Natural killer cell (primary cell): Measurements from ENCODE around the gene MACROD2. TPM values are rescaled to one million over a fixed set of nuclear protein-coding genes. Genes with fewer than 3 reads are reported as not detected.

Source experiments
- ATAC-seq, 3 donors: fragments of 150-1000 bp in 2 of 3; fragments of 200-7000 bp in 1 of 3; cut with Tn5 transposase; 1 replicate in 1 of 3; 2 replicates in 2 of 3; pipeline ENCODE4 v1.10.0; 2021; ENCODE audit warnings: mild to moderate bottlenecking in 2 of 3, moderate library complexity in 2 of 3
- DNase-seq, 2 donors: peaks; one replicate each; pipeline versions ENCODE4 v3.0.0 to v3.0.0-alpha.2; 2013 to 2021; ENCODE audit warnings: mixed read lengths in 1 of 2
- H3K27ac ChIP-seq: one replicate; pipeline ENCODE4 v1.5.1; 2013; ENCODE audit warnings: mild to moderate bottlenecking, low read length
- H3K27me3 ChIP-seq: one replicate; pipeline ENCODE4 v1.6.1; 2013; ENCODE audit warnings: low read length; ENCODE audit not compliant: control insufficient read depth, insufficient read depth
- H3K36me3 ChIP-seq: one replicate; pipeline ENCODE4 v1.6.1; 2013; ENCODE audit warnings: low read length; ENCODE audit not compliant: control insufficient read depth, insufficient read depth
- H3K4me1 ChIP-seq: one replicate; pipeline ENCODE4 v1.6.1; 2013; ENCODE audit warnings: low read length; ENCODE audit not compliant: control insufficient read depth, insufficient read depth
- H3K4me3 ChIP-seq: one replicate; pipeline ENCODE4 v1.5.1; 2013; ENCODE audit warnings: low read length
- H3K9me3 ChIP-seq: one replicate; pipeline ENCODE4 v1.6.1; 2013; ENCODE audit warnings: low read length; ENCODE audit not compliant: control insufficient read depth, insufficient read depth
- H3K27ac Mint-ChIP-seq, 2 donors: one replicate each; pipeline ENCODE4 v1.8.0; 2022; ENCODE audit warnings: mild to moderate bottlenecking in 2 of 2, mixed read lengths in 2 of 2, moderate library complexity in 1 of 2
- H3K27me3 Mint-ChIP-seq, 2 donors: one replicate each; pipeline ENCODE4 v1.8.0; 2022; ENCODE audit warnings: low read depth in 2 of 2, mixed read lengths in 2 of 2
- H3K36me3 Mint-ChIP-seq: one replicate; pipeline ENCODE4 v1.8.0; 2022; ENCODE audit warnings: mixed read lengths
- H3K4me1 Mint-ChIP-seq, 2 donors: one replicate each; pipeline ENCODE4 v1.8.0; 2022; ENCODE audit warnings: mixed read lengths in 2 of 2
- H3K4me3 Mint-ChIP-seq: one replicate; pipeline ENCODE4 v1.8.0; 2022; ENCODE audit warnings: mild to moderate bottlenecking, moderate library complexity, mixed read lengths
- H3K9me3 Mint-ChIP-seq, 2 donors: one replicate each; pipeline ENCODE4 v1.8.0; 2022; ENCODE audit warnings: mixed read lengths in 2 of 2
- CTCF ChIP-seq: fragments of 200-600 bp; IDR thresholded peaks from one replicate; pipeline ENCODE4 v1.8.0; 2022; ENCODE audit warnings: antibody characterized with exemption
- WGBS: methylation state at CpG from one replicate; pipeline ENCODE4 v1.1.7; 2013; ENCODE audit warnings: missing lambda C conversion rate; ENCODE audit not compliant: insufficient coverage; 5-methylcytosine and 5-hydroxymethylcytosine counted together
- intact Hi-C: fragments of 100-400 bp; cut with micrococcal nuclease; formaldehyde crosslinking; loops from one replicate; pipeline ENCODE4 v1.14.2; 2022
- total RNA-seq, 4 donors: library from RNA; stranded (reverse); fragments of 120-200 nt in 1 of 4; gene quantifications; one replicate each; pipeline versions ENCODE4 v1.2.3 to v1.2.4, GENCODE V29; 2013 to 2022

Gene MACROD2
- total RNA-seq, 3 donors from 2014 or later (not counting 1 experiment from before 2014, with no cell fraction given) = 0.19 to 0.88 TPM; not detected in 1

- intact Hi-C loops = no loop called here
- Histone ChIP-seq H3K4me3 (no peak overlapping the region), H3K27ac (no peak overlapping the region), H3K36me3 (no peaks in the 10 kb centered on the region), H3K4me1 (no peaks in the 10 kb centered on the region), H3K27me3 (no peaks in the 10 kb centered on the region), H3K9me3 (no peaks in the 10 kb centered on the region)
- H3K4me3 Mint-ChIP-seq = no peak overlapping the region
- WGBS = 76% methylated on average over 2 of the region's 2 CpGs
- TF ChIP-seq CTCF = no peak
- H3K27ac Mint-ChIP-seq = no peak overlapping the region
- peaks cover 15 to 17% of the 10 kb centered on the region in 2 donors for H3K9me3 Mint-ChIP-seq
- H3K4me1 Mint-ChIP-seq = no peaks in the 10 kb centered on the region
- no peaks in the 10 kb centered on the region for H3K36me3 Mint-ChIP-seq
- no peaks in the 10 kb centered on the region for H3K27me3 Mint-ChIP-seq
- ATAC-seq (no peak), DNase-seq (no peak)
Observed at GRCh38 chr20:14193885-14194284, 198.6 kb downstream of the MACROD2 start.

DNA sequence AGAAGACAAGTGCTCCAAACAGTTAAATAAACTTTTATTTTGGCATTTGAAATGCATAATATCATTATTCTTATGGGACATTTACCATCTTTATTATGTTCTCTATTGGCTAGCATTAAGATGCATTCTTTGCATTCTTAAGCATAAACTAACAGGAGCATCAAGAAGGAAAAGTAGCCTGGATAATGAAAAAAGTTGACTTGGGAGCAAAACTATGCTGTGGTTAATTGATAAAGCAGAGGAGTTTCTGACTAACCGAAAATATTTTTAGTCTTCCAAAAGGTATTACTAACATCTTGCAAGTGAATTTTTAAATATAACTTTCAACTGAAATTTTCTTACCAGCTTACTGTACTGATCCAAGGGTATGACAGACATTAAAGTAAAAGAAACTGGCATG, 201.8 kb downstream of the MACROD2 start:
- no peaks in the 10 kb centered on the region for H3K36me3 Mint-ChIP-seq
- no peaks in the 10 kb centered on the region for H3K9me3 ChIP-seq
- TF ChIP-seq CTCF = no peak
- H3K27ac Mint-ChIP-seq = no peak overlapping the region
- H3K4me1 ChIP-seq = no peaks in the 10 kb centered on the region
- H3K27me3 ChIP-seq = no peaks in the 10 kb centered on the region
- intact Hi-C loops = no loop called here
- DNase-seq (no peak), ATAC-seq (no peak)
- H3K36me3 ChIP-seq = no peaks in the 10 kb centered on the region
- H3K9me3 Mint-ChIP-seq = peaks cover 14 to 15% of the 10 kb centered on the region in 2 donors
- H3K4me3 Mint-ChIP-seq = no peak overlapping the region
- H3K4me3 ChIP-seq = no peak overlapping the region
- no peak overlapping the region for H3K27ac ChIP-seq
- no peaks in the 10 kb centered on the region for H3K4me1 Mint-ChIP-seq
- no CpG with 5 or more reads among the region's 1 CpG for WGBS
- no peaks in the 10 kb centered on the region for H3K27me3 Mint-ChIP-seq

DNA sequence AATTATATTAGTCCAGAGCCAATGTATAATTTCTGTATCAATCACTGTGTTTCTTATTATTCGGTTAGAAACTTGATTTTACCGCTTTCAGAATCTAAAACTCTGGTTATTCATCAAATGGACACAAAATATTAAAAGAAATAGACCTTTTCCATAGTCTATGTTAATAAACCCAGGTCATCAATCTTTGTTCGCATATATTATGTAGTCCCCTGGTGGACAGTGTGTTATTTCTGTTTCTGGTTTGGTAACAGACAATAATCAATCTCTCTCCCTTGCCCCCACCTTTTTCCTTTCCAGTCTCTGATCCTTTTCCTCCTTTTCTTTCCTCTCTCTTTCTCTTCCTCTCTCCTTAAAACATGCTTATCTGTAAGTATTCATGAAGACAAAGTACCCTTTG, 203.1 kb downstream of the MACROD2 start:
- ATAC-seq (no peak), DNase-seq (no peak)
- Mint-ChIP-seq H3K27ac (no peak overlapping the region), H3K4me3 (no peak overlapping the region), H3K4me1 (no peaks in the 10 kb centered on the region), H3K27me3 (no peaks in the 10 kb centered on the region), H3K9me3 (peaks cover 12 to 17% of the 10 kb centered on the region in 2 donors), H3K36me3 (no peaks in the 10 kb centered on the region)
- Histone ChIP-seq H3K9me3 (no peaks in the 10 kb centered on the region), H3K36me3 (no peaks in the 10 kb centered on the region), H3K27me3 (no peaks in the 10 kb centered on the region), H3K4me3 (no peak overlapping the region), H3K27ac (no peak overlapping the region), H3K4me1 (no peaks in the 10 kb centered on the region)
- intact Hi-C loops = no loop called here
- WGBS = 80% methylated on average over 2 of the region's 3 CpGs
- no peak for TF ChIP-seq CTCF

DNA sequence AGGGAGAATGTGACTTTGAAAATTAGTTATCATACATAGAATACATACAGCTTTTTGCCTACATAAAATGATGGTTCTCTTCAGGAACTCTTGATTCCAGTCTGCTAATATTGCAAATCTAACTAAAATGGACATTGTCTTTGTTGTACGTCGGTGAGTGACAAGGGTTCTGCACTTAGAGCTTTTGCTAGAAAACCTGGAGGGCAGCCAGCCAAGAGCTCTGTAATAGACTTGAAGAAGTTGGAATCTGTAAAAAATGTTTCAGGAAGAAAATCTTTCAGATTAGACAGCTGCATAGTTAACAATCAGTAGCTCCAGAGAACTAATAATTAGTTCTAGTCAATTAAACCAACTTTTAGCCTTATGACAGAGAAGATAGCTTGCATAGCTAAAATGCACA, 203.8 kb downstream of the MACROD2 start:
- Mint-ChIP-seq H3K36me3 (no peaks in the 10 kb centered on the region), H3K4me3 (no peak overlapping the region), H3K27ac (no peak overlapping the region), H3K27me3 (no peaks in the 10 kb centered on the region), H3K4me1 (no peaks in the 10 kb centered on the region), H3K9me3 (peaks cover 15 to 18% of the 10 kb centered on the region in 2 donors)
- H3K9me3 ChIP-seq = peaks cover 5% of the 10 kb centered on the region
- intact Hi-C loops = no loop called here
- no peak overlapping the region for H3K4me3 ChIP-seq
- ATAC-seq = no peak
- H3K27me3 ChIP-seq = no peaks in the 10 kb centered on the region
- H3K27ac ChIP-seq = no peak overlapping the region
- DNase-seq = no peak
- no peak for TF ChIP-seq CTCF
- 100% methylated on average over 2 of the region's 2 CpGs for WGBS
- no peaks in the 10 kb centered on the region for H3K4me1 ChIP-seq
- no peaks in the 10 kb centered on the region for H3K36me3 ChIP-seq
